ENCODE measurements around the gene GNAL. TPM values are rescaled to one million over a fixed set of nuclear protein-coding genes. Genes with fewer than 3 reads are reported as not detected.

The GNAL gene
- total and polyA plus RNA-seq, 2 of the 4 experiments (the other 2 are of a cell fraction), result 0.15 to 0.36 TPM

GRCh38 chr18:11695736-11696135 is 6.7 kb downstream of the GNAL start:
- Histone ChIP-seq H2BK20ac (ENCODE audit: low read depth, low read length) (no peak overlapping the region), H3K9me3 (ENCODE audit: control insufficient read depth, insufficient read depth, low read length) (no peaks in the 10 kb centered on the region), H2AK9ac (replicated peaks; ENCODE audit: low read depth, low read length, poor library complexity) (no peak overlapping the region), H4K91ac (ENCODE audit: insufficient read depth, low read depth, low read length) (no peak overlapping the region), H3K79me1 (ENCODE audit: low read depth in 1 of 2, low read length in 2 of 2) (no peaks in the 10 kb centered on the region), H4K5ac (ENCODE audit: low read depth, low read length) (no peak overlapping the region), H3K4me2 (ENCODE audit: low read depth, low read length) (no peak overlapping the region), H3K18ac (ENCODE audit: low read depth, low read length) (no peak overlapping the region), H3K27ac (ENCODE audit: insufficient read depth, low read length) (no peak overlapping the region), H2BK5ac (ENCODE audit: low read depth, low read length, poor library complexity, severe bottlenecking) (no peak overlapping the region), H2AK5ac (ENCODE audit: low read depth, low read length) (no peak overlapping the region), H2BK120ac (ENCODE audit: low read depth, low read length) (no peak overlapping the region), H2BK15ac (ENCODE audit: low read depth, low read length) (no peak overlapping the region), H3K23ac (ENCODE audit: low read depth, low read length) (no peak overlapping the region), H3K27me3 (ENCODE audit: control insufficient read depth, insufficient read depth, low read length) (peaks cover 8% of the 10 kb centered on the region), H3K4me3 (ENCODE audit: insufficient read depth, low read depth, low read length) (no peak overlapping the region), H2AFZ (replicated peaks; ENCODE audit: low read length, poor library complexity) (no peak overlapping the region), H3K14ac (replicated peaks; ENCODE audit: low read depth, low read length) (no peak overlapping the region), H3K9ac (ENCODE audit: low read depth, low read length) (no peak overlapping the region), H4K20me1 (ENCODE audit: insufficient read depth, low read length) (no peaks in the 10 kb centered on the region), H3K4me1 (ENCODE audit: control insufficient read depth, insufficient read depth, low read length) (no peaks in the 10 kb centered on the region), H3K9me1 (ENCODE audit: insufficient read depth, low read length) (no peaks in the 10 kb centered on the region), H3K36me3 (ENCODE audit: control insufficient read depth, insufficient read depth, low read length) (no peaks in the 10 kb centered on the region), H3K56ac (ENCODE audit: extremely low read depth, insufficient read depth, low read length) (no peak overlapping the region), H3K4ac (ENCODE audit: low read depth, low read length) (no peak overlapping the region), H4K8ac (ENCODE audit: low read depth in 2 of 2, low read length in 2 of 2) (no peak overlapping the region)
- 80% methylated on average over 1 of the region's 2 CpGs; no CpG with 5 or more reads in 1 of the 2 experiments for WGBS, 2 experiments (ENCODE audit: extremely low coverage in 2 of 2, insufficient read length in 1 of 2)
- CTCF ChIA-PET, result no interaction called here
- in situ Hi-C loops (cut with MboI; ENCODE audit: low sequenced_read_pairs), result no loop called here
- dilution Hi-C loops (cut with HindIII; ENCODE audit: low sequenced_read_pairs, unreplicated experiment), result no loop called here
- ATAC-seq (ENCODE audit: low read depth) (no peak), DNase-seq (no peak)
- intact Hi-C loops (cut with micrococcal nuclease), result no loop called here
- no TSS peak for BruUV-seq (replicated peaks)
- POLR2A ChIA-PET (ENCODE audit: unreplicated experiment), result no interaction called here
- no peak for TF ChIP-seq ELK1 (IDR thresholded peaks at IDR 0.05; ENCODE audit: borderline replicate concordance, low read depth, low read length)
- TF ChIP-seq SMC3 (IDR thresholded peaks at IDR 0.05; ENCODE audit: low read depth, low read length), result no peak
- TF ChIP-seq MAFK (IDR thresholded peaks at IDR 0.05; ENCODE audit: low read depth, low read length), result no peak
- TF ChIP-seq RCOR1 (IDR thresholded peaks at IDR 0.05; ENCODE audit: insufficient replicate concordance, low read length), result no peak
- TF ChIP-seq RFX5 (IDR thresholded peaks at IDR 0.05; ENCODE audit: low read depth, low read length), result no peak
- no peak for TF ChIP-seq RAD21 (IDR thresholded peaks at IDR 0.05; ENCODE audit: low read length)
- no peak for TF ChIP-seq BHLHE40 (IDR thresholded peaks at IDR 0.05; ENCODE audit: low read depth, low read length)
- TF ChIP-seq MXI1 (IDR thresholded peaks at IDR 0.05; ENCODE audit: borderline replicate concordance, low read depth, low read length), result no peak
- TF ChIP-seq CEBPB (IDR thresholded peaks at IDR 0.05; ENCODE audit: low read depth, low read length), result no peak
- TF ChIP-seq MAZ (IDR thresholded peaks at IDR 0.05; ENCODE audit: borderline replicate concordance, low read depth, low read length), result no peak
- no peak for TF ChIP-seq USF2 (IDR thresholded peaks at IDR 0.05; ENCODE audit: low read depth, low read length)
- no peak for TF ChIP-seq CHD1 (IDR thresholded peaks at IDR 0.05; ENCODE audit: low read depth, low read length)
- no peak for TF ChIP-seq POLR2A (IDR thresholded peaks at IDR 0.05; ENCODE audit: low read depth, low read length)
